WTC11 (cell line): ENCODE data around the gene KIAA1328.

Experiments
- CTCF ChIP-seq: fragments of 200-600 bp; IDR thresholded peaks from 2 replicates; pipeline ENCODE4 v1.8.0; 2022; ENCODE audit warnings: antibody characterized with exemption
- ETV6 ChIP-seq: sonication (generic); formaldehyde crosslinking; IDR thresholded peaks from 2 replicates; pipeline ENCODE4 v1.8.1; 2022; ENCODE audit warnings: mild to moderate bottlenecking, missing genetic modification reagents
- FOXP4 ChIP-seq: sonication (generic); formaldehyde crosslinking; IDR thresholded peaks from 2 replicates; pipeline ENCODE4 v1.8.0; 2022; ENCODE audit warnings: mild to moderate bottlenecking, missing genetic modification reagents
- HMGA2 ChIP-seq: fragments of 250-450 bp; sonication (Bioruptor Pico); IDR thresholded peaks from 2 replicates; pipeline ENCODE4 v1.4.0; 2021; ENCODE audit warnings: mild to moderate bottlenecking, moderate library complexity
- JUN ChIP-seq: sonication (generic); formaldehyde crosslinking; IDR thresholded peaks from 2 replicates; pipeline ENCODE4 v1.8.0; 2023; ENCODE audit warnings: mild to moderate bottlenecking, missing genetic modification reagents
- NFE2L1 ChIP-seq: sonication (generic); formaldehyde crosslinking; IDR thresholded peaks from 2 replicates; pipeline ENCODE4 v1.8.1; 2023; ENCODE audit warnings: missing genetic modification reagents
- NFYB ChIP-seq: sonication (generic); formaldehyde crosslinking; conservative IDR thresholded peaks from 2 replicates; pipeline ENCODE4 v1.8.0; 2022; ENCODE audit warnings: low read depth, missing genetic modification reagents
- NR1H2 ChIP-seq: sonication (generic); formaldehyde crosslinking; IDR thresholded peaks from 2 replicates; pipeline ENCODE4 v1.9.0; 2021; ENCODE audit warnings: mild to moderate bottlenecking, moderate library complexity, missing genetic modification reagents
- NR3C1 ChIP-seq: sonication (generic); formaldehyde crosslinking; conservative IDR thresholded peaks from 2 replicates; pipeline ENCODE4 v1.8.1; 2023; ENCODE audit warnings: low read depth, mild to moderate bottlenecking, missing genetic modification reagents
- PREB ChIP-seq: sonication (generic); formaldehyde crosslinking; IDR thresholded peaks from 2 replicates; pipeline ENCODE4 v1.8.1; 2022; ENCODE audit warnings: mild to moderate bottlenecking, missing genetic modification reagents, moderate library complexity, borderline replicate concordance
- USF2 ChIP-seq: sonication (generic); formaldehyde crosslinking; IDR thresholded peaks from 2 replicates; pipeline ENCODE4 v1.8.1; 2023; ENCODE audit warnings: mild to moderate bottlenecking, missing genetic modification reagents, moderate library complexity
- ZNF232 ChIP-seq: sonication (generic); formaldehyde crosslinking; IDR thresholded peaks from 2 replicates; pipeline ENCODE4 v1.8.0; 2022; ENCODE audit warnings: mild to moderate bottlenecking, missing genetic modification reagents
- TF ChIP-seq, protein P1 (sequence below): sonication (generic); formaldehyde crosslinking; IDR thresholded peaks from 2 replicates; pipeline ENCODE4 v1.8.1; 2023; ENCODE audit warnings: mild to moderate bottlenecking, missing genetic modification reagents, moderate library complexity
- TF ChIP-seq, protein P2 (sequence below): fragments of 250-450 bp; sonication (Bioruptor Pico); IDR thresholded peaks from 2 replicates; pipeline ENCODE4 v1.8.0; 2021; ENCODE audit warnings: mild to moderate bottlenecking

DNA sequence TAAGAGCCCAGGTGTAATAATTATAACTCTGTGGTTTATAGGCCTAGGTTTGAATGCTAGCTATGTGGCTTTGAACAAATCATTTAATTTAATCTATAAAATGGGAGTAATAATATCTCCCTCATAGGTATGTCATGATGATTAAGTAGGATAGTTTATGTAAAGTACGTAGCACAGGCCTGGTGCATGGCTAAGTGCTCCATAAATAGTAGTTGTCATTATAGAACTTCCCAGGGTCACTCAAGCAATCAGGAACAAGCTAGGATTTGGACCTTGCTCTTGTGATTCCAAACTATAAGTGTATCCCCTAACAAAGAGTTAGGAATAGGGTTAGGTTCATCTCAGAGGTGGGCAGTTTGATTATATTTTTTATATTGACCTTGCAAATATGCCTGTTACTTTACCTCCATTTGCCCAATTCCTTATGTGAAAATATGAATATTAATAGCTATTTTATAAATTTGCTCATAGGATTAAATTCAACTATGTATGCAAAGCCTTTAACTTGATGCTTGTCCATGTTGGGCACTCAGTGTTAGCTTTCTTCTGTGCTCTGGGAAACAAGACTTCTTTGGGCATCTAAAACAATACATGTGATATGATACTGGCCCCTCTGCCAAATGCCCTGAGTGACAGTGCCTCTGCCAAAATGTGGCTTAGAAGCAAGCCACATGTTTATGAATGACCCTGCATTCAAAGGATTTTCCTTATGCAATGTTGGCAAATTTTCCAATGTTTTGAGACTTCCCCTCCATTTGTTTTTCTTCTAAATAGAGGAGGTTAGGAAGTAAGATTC is 353.6 kb downstream of the KIAA1328 start:
- TF ChIP-seq CTCF, result no peak
- TF ChIP-seq, protein P1, sequence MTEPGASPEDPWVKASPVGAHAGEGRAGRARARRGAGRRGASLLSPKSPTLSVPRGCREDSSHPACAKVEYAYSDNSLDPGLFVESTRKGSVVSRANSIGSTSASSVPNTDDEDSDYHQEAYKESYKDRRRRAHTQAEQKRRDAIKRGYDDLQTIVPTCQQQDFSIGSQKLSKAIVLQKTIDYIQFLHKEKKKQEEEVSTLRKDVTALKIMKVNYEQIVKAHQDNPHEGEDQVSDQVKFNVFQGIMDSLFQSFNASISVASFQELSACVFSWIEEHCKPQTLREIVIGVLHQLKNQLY (CRISPR knock-in tag), result no peak
- TF ChIP-seq ETV6 (CRISPR knock-in tag), result no peak
- no peak for TF ChIP-seq NR3C1 (CRISPR knock-in tag)
- TF ChIP-seq USF2, result no peak
- TF ChIP-seq FOXP4 (CRISPR knock-in tag), result no peak
- TF ChIP-seq, protein P2, sequence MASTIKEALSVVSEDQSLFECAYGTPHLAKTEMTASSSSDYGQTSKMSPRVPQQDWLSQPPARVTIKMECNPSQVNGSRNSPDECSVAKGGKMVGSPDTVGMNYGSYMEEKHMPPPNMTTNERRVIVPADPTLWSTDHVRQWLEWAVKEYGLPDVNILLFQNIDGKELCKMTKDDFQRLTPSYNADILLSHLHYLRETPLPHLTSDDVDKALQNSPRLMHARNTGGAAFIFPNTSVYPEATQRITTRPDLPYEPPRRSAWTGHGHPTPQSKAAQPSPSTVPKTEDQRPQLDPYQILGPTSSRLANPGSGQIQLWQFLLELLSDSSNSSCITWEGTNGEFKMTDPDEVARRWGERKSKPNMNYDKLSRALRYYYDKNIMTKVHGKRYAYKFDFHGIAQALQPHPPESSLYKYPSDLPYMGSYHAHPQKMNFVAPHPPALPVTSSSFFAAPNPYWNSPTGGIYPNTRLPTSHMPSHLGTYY, result no peak
- no peak for TF ChIP-seq PREB (CRISPR knock-in tag)
- TF ChIP-seq NFYB (CRISPR knock-in tag), result no peak
- TF ChIP-seq NFE2L1, result no peak
- no peak for TF ChIP-seq HMGA2 (CRISPR knock-in tag)
- TF ChIP-seq JUN (CRISPR knock-in tag), result no peak
- no peak for TF ChIP-seq ZNF232 (CRISPR knock-in tag)
- no peak for TF ChIP-seq NR1H2 (CRISPR knock-in tag)
